K562 (cell line): Measurements from ENCODE around the gene NKG7. TPM values are rescaled to one million over a fixed set of nuclear protein-coding genes. Genes with fewer than 3 reads are reported as not detected.

Experiments
- ETV1 ChIP-seq: fragments of 450-650 bp; conservative IDR thresholded peaks from 2 replicates; pipeline ENCODE4 v1.6.1; 2016; ENCODE audit warnings: missing genetic modification characterization, control low read depth, low read depth, missing compliant biosample characterization
- MAFG ChIP-seq: fragments of 450-650 bp; conservative IDR thresholded peaks from 2 replicates; pipeline ENCODE4 v1.6.1; 2016; ENCODE audit warnings: missing genetic modification characterization, missing compliant biosample characterization
- MTA1 ChIP-seq: fragments of 450-650 bp; IDR thresholded peaks from 2 replicates; pipeline ENCODE4 v1.6.1; 2017; ENCODE audit warnings: borderline replicate concordance
- PCBP2 ChIP-seq: fragments of 200-400 bp; formaldehyde crosslinking; IDR thresholded peaks from 2 replicates; pipeline ENCODE4 v1.6.1; 2018; ENCODE audit warnings: low read length, low read depth, mild to moderate bottlenecking, moderate library complexity; ENCODE audit not compliant: poor library complexity, severe bottlenecking
- polyA plus RNA-seq, 8 experiments: library from polyadenylated mRNA; depleted of rRNA in 4 of 8; stranded (reverse) in 5 of 8; unstranded in 3 of 8; fragments of >200 nt; fragmentation: Nextera tagmentation in 2 of 8; fragmentation: Illumina TruSeq in 1 of 8; extraction: Ambion mirVana in 2 of 8; extraction: Trizol in 1 of 8; gene quantifications; 2 replicates each; pipeline versions ENCODE4 v1.2.1 to v1.2.3, GENCODE V29; 2011 to 2014; ENCODE audit warnings: inconsistent platforms in 1 of 8, missing spikeins in 1 of 8
- total RNA-seq, 7 experiments: library from RNA; depleted of rRNA in 6 of 7; stranded (reverse); fragments of >200 nt in 6 of 7; fragmentation: Illumina TruSeq in 2 of 7; extraction: Trizol in 2 of 7; gene quantifications; 2 replicates each; pipeline versions ENCODE4 v1.2.1 to v1.2.3, GENCODE V29; 2011 to 2021; ENCODE audit warnings: low replicate concordance in 1 of 7
- TF ChIP-seq, protein P1 (sequence below): fragments of 250-450 bp; sonication (Bioruptor Pico); IDR thresholded peaks from 2 replicates; pipeline ENCODE4 v1.8.0; 2022; ENCODE audit warnings: moderate library complexity, mild to moderate bottlenecking, inconsistent platforms
- TF ChIP-seq, protein P2 (sequence below): sonication (generic); formaldehyde crosslinking; IDR thresholded peaks from 2 replicates; pipeline ENCODE4 v1.8.0; 2022; ENCODE audit warnings: mild to moderate bottlenecking, missing genetic modification reagents
- TF ChIP-seq, protein P3 (sequence below): sonication (generic); formaldehyde crosslinking; IDR thresholded peaks from 2 replicates; pipeline ENCODE4 v1.8.0; 2023; ENCODE audit warnings: missing genetic modification reagents, mild to moderate bottlenecking, borderline replicate concordance
- TF ChIP-seq, protein P4 (sequence below): fragments of 450-650 bp; IDR thresholded peaks from 2 replicates; pipeline ENCODE4 v1.6.1; 2016; ENCODE audit warnings: mild to moderate bottlenecking
- TF ChIP-seq, protein P5 (sequence below): fragments of 250-450 bp; sonication (Bioruptor Pico); IDR thresholded peaks from 2 replicates; pipeline ENCODE4 v1.4.0; 2020; ENCODE audit warnings: mild to moderate bottlenecking

NKG7 gene
- total and polyA plus RNA-seq, 9 of the 15 experiments (the other 6 are each of a cell fraction or from before 2014, with no cell fraction given) = 0.30 to 0.70 (median 0.51) TPM; not detected in 2

DNA sequence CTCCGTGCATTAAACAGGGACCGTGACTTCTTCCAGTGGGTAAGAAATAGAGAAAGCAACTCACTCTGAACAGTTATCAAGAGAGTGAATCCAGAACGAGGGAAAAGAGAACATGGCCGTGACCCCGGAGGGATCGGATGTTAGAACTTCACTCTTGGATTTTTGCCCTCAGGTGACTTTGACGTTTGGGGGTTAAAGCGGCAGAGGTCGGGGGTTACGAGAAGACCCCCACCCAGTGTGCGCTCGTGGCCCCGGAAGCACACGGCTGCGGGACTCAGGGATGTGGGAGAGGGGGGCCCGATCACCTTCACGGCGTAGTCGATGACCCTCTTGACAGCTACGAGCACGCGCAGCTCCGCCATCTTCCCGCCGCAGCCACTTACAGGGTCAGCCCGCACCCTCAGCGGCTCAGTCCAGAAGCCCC is 6.5 kb downstream of the NKG7 start, which contains the start of gene ETFB (continued):
- TF ChIP-seq, protein P1, sequence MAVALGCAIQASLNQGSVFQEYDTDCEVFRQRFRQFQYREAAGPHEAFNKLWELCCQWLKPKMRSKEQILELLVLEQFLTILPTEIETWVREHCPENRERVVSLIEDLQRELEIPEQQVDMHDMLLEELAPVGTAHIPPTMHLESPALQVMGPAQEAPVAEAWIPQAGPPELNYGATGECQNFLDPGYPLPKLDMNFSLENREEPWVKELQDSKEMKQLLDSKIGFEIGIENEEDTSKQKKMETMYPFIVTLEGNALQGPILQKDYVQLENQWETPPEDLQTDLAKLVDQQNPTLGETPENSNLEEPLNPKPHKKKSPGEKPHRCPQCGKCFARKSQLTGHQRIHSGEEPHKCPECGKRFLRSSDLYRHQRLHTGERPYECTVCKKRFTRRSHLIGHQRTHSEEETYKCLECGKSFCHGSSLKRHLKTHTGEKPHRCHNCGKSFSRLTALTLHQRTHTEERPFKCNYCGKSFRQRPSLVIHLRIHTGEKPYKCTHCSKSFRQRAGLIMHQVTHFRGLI (CRISPR knock-in tag) = no peak
- TF ChIP-seq, protein P2, sequence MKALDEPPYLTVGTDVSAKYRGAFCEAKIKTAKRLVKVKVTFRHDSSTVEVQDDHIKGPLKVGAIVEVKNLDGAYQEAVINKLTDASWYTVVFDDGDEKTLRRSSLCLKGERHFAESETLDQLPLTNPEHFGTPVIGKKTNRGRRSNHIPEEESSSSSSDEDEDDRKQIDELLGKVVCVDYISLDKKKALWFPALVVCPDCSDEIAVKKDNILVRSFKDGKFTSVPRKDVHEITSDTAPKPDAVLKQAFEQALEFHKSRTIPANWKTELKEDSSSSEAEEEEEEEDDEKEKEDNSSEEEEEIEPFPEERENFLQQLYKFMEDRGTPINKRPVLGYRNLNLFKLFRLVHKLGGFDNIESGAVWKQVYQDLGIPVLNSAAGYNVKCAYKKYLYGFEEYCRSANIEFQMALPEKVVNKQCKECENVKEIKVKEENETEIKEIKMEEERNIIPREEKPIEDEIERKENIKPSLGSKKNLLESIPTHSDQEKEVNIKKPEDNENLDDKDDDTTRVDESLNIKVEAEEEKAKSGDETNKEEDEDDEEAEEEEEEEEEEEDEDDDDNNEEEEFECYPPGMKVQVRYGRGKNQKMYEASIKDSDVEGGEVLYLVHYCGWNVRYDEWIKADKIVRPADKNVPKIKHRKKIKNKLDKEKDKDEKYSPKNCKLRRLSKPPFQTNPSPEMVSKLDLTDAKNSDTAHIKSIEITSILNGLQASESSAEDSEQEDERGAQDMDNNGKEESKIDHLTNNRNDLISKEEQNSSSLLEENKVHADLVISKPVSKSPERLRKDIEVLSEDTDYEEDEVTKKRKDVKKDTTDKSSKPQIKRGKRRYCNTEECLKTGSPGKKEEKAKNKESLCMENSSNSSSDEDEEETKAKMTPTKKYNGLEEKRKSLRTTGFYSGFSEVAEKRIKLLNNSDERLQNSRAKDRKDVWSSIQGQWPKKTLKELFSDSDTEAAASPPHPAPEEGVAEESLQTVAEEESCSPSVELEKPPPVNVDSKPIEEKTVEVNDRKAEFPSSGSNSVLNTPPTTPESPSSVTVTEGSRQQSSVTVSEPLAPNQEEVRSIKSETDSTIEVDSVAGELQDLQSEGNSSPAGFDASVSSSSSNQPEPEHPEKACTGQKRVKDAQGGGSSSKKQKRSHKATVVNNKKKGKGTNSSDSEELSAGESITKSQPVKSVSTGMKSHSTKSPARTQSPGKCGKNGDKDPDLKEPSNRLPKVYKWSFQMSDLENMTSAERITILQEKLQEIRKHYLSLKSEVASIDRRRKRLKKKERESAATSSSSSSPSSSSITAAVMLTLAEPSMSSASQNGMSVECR (CRISPR knock-in tag) = peak; percentile 56; the same call in 1 of the 2 replicates
- TF ChIP-seq, protein P3, sequence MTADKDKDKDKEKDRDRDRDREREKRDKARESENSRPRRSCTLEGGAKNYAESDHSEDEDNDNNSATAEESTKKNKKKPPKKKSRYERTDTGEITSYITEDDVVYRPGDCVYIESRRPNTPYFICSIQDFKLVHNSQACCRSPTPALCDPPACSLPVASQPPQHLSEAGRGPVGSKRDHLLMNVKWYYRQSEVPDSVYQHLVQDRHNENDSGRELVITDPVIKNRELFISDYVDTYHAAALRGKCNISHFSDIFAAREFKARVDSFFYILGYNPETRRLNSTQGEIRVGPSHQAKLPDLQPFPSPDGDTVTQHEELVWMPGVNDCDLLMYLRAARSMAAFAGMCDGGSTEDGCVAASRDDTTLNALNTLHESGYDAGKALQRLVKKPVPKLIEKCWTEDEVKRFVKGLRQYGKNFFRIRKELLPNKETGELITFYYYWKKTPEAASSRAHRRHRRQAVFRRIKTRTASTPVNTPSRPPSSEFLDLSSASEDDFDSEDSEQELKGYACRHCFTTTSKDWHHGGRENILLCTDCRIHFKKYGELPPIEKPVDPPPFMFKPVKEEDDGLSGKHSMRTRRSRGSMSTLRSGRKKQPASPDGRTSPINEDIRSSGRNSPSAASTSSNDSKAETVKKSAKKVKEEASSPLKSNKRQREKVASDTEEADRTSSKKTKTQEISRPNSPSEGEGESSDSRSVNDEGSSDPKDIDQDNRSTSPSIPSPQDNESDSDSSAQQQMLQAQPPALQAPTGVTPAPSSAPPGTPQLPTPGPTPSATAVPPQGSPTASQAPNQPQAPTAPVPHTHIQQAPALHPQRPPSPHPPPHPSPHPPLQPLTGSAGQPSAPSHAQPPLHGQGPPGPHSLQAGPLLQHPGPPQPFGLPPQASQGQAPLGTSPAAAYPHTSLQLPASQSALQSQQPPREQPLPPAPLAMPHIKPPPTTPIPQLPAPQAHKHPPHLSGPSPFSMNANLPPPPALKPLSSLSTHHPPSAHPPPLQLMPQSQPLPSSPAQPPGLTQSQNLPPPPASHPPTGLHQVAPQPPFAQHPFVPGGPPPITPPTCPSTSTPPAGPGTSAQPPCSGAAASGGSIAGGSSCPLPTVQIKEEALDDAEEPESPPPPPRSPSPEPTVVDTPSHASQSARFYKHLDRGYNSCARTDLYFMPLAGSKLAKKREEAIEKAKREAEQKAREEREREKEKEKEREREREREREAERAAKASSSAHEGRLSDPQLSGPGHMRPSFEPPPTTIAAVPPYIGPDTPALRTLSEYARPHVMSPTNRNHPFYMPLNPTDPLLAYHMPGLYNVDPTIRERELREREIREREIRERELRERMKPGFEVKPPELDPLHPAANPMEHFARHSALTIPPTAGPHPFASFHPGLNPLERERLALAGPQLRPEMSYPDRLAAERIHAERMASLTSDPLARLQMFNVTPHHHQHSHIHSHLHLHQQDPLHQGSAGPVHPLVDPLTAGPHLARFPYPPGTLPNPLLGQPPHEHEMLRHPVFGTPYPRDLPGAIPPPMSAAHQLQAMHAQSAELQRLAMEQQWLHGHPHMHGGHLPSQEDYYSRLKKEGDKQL (CRISPR knock-in tag) = no peak
- no peak for TF ChIP-seq MAFG
- no peak for TF ChIP-seq MTA1
- TF ChIP-seq ETV1 (tag) = no peak
- TF ChIP-seq, protein P4, sequence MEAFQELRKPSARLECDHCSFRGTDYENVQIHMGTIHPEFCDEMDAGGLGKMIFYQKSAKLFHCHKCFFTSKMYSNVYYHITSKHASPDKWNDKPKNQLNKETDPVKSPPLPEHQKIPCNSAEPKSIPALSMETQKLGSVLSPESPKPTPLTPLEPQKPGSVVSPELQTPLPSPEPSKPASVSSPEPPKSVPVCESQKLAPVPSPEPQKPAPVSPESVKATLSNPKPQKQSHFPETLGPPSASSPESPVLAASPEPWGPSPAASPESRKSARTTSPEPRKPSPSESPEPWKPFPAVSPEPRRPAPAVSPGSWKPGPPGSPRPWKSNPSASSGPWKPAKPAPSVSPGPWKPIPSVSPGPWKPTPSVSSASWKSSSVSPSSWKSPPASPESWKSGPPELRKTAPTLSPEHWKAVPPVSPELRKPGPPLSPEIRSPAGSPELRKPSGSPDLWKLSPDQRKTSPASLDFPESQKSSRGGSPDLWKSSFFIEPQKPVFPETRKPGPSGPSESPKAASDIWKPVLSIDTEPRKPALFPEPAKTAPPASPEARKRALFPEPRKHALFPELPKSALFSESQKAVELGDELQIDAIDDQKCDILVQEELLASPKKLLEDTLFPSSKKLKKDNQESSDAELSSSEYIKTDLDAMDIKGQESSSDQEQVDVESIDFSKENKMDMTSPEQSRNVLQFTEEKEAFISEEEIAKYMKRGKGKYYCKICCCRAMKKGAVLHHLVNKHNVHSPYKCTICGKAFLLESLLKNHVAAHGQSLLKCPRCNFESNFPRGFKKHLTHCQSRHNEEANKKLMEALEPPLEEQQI = no peak
- no peak for TF ChIP-seq PCBP2
- TF ChIP-seq, protein P5, sequence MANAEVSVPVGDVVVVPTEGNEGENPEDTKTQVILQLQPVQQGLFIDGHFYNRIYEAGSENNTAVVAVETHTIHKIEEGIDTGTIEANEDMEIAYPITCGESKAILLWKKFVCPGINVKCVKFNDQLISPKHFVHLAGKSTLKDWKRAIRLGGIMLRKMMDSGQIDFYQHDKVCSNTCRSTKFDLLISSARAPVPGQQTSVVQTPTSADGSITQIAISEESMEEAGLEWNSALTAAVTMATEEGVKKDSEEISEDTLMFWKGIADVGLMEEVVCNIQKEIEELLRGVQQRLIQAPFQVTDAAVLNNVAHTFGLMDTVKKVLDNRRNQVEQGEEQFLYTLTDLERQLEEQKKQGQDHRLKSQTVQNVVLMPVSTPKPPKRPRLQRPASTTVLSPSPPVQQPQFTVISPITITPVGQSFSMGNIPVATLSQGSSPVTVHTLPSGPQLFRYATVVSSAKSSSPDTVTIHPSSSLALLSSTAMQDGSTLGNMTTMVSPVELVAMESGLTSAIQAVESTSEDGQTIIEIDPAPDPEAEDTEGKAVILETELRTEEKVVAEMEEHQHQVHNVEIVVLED = no peak
